GM23338 (cell line): ENCODE results near the gene CORO1C. TPM values are rescaled to one million over a fixed set of nuclear protein-coding genes. Genes with fewer than 3 reads are reported as not detected.

ENCODE experiments used
- ATAC-seq: fragments of 200-7000 bp; cut with Tn5 transposase; 3 replicates; pipeline ENCODE4 v1.9.1; 2020
- DNase-seq: peaks from one replicate; pipeline ENCODE4 v3.0.0-alpha.2; 2015; ENCODE audit warnings: low spot score
- H2AFZ ChIP-seq: fragments of 200-600 bp; sonication (generic); 2 replicates; pipeline ENCODE4 v1.8.0; 2016; ENCODE audit warnings: antibody characterized with exemption, mild to moderate bottlenecking, moderate library complexity
- H3F3A ChIP-seq: fragments of 200-600 bp; sonication (generic); replicated peaks from 2 replicates; pipeline ENCODE4 v1.8.0; 2017; ENCODE audit warnings: antibody characterized with exemption, mixed run types, low read depth
- H3K27ac ChIP-seq: fragments of 200-600 bp; sonication (generic); 2 replicates; pipeline ENCODE4 v1.6.1; 2016; ENCODE audit warnings: low read depth
- H3K27me3 ChIP-seq: fragments of 200-600 bp; sonication (generic); 2 replicates; pipeline ENCODE4 v1.8.0; 2016; ENCODE audit warnings: mild to moderate bottlenecking, mixed run types, moderate library complexity; ENCODE audit not compliant: insufficient read depth
- H3K36me3 ChIP-seq: fragments of 200-600 bp; sonication (generic); 2 replicates; pipeline ENCODE4 v1.8.0; 2016; ENCODE audit warnings: mild to moderate bottlenecking; ENCODE audit not compliant: insufficient read depth
- H3K4me1 ChIP-seq: fragments of 200-600 bp; sonication (generic); 2 replicates; pipeline ENCODE4 v1.8.0; 2016; ENCODE audit warnings: mild to moderate bottlenecking, moderate library complexity; ENCODE audit not compliant: insufficient read depth
- H3K4me2 ChIP-seq: fragments of 200-600 bp; sonication (generic); 2 replicates; pipeline ENCODE4 v1.7.1; 2017; ENCODE audit warnings: mixed run types
- H3K4me3 ChIP-seq: fragments of 200-600 bp; sonication (generic); 2 replicates; pipeline ENCODE4 v1.6.1; 2016; ENCODE audit warnings: mixed run types
- H3K79me2 ChIP-seq: fragments of 200-600 bp; sonication (generic); replicated peaks from 2 replicates; pipeline ENCODE4 v1.8.0; 2017; ENCODE audit warnings: mild to moderate bottlenecking; ENCODE audit not compliant: insufficient read depth
- H3K9me2 ChIP-seq: fragments of 200-600 bp; sonication (generic); 2 replicates; pipeline ENCODE4 v1.8.0; 2017; ENCODE audit not compliant: insufficient read depth
- H4K20me1 ChIP-seq: fragments of 200-600 bp; sonication (generic); replicated peaks from 2 replicates; pipeline ENCODE4 v1.8.0; 2017; ENCODE audit warnings: mild to moderate bottlenecking; ENCODE audit not compliant: insufficient read depth
- H3K27ac Mint-ChIP-seq: 2 replicates; pipeline ENCODE4 v1.8.0; 2020; ENCODE audit warnings: inconsistent platforms, mild to moderate bottlenecking, moderate library complexity, mixed read lengths
- H3K27me3 Mint-ChIP-seq: 3 replicates; pipeline ENCODE4 v1.8.0; 2022; ENCODE audit warnings: low read depth, mild to moderate bottlenecking, moderate library complexity, mixed read lengths, inconsistent platforms; ENCODE audit not compliant: insufficient read depth, poor library complexity
- H3K36me3 Mint-ChIP-seq: 3 replicates; pipeline ENCODE4 v1.8.0; 2021; ENCODE audit warnings: low read depth, mild to moderate bottlenecking, inconsistent platforms, moderate library complexity, mixed read lengths
- H3K4me1 Mint-ChIP-seq: 3 replicates; pipeline ENCODE4 v1.8.0; 2020; ENCODE audit warnings: mild to moderate bottlenecking, inconsistent platforms, mixed read lengths
- H3K4me3 Mint-ChIP-seq: 3 replicates; pipeline ENCODE4 v1.8.0; 2021; ENCODE audit warnings: moderate library complexity, mild to moderate bottlenecking, inconsistent platforms, mixed read lengths
- H3K9me3 Mint-ChIP-seq: 3 replicates; pipeline ENCODE4 v1.8.0; 2020; ENCODE audit warnings: moderate library complexity, mild to moderate bottlenecking, inconsistent platforms, mixed read lengths
- CREB1 ChIP-seq: fragments of 250-450 bp; sonication (Bioruptor Pico); IDR thresholded peaks from 2 replicates; pipeline ENCODE4 v1.5.0; 2020; ENCODE audit warnings: low read depth, mild to moderate bottlenecking, moderate library complexity
- CTCF ChIP-seq, 2 experiments: fragments of 200-600 bp in 1 of 2; sonication (generic) in 1 of 2; conservative IDR thresholded peaks; 2 replicates each; pipeline versions ENCODE4 v1.5.1 to v1.6.1; 2016 to 2017; ENCODE audit warnings: antibody characterized with exemption in 2 of 2, low read depth in 2 of 2, mild to moderate bottlenecking in 2 of 2, moderate library complexity in 1 of 2
- ETS1 ChIP-seq: IDR thresholded peaks from 2 replicates; pipeline ENCODE4 v1.6.1; 2016; ENCODE audit warnings: antibody characterized with exemption
- EZH2 ChIP-seq: fragments of 200-600 bp; sonication (generic); IDR thresholded peaks from one replicate; pipeline ENCODE4 v1.8.0; 2017; ENCODE audit warnings: antibody characterized with exemption, mild to moderate bottlenecking, low read depth; ENCODE audit not compliant: unreplicated experiment
- EZH2phosphoT487 ChIP-seq: fragments of 200-600 bp; sonication (generic); IDR thresholded peaks from one replicate; pipeline ENCODE4 v1.8.1; 2018; ENCODE audit warnings: antibody characterized with exemption; ENCODE audit not compliant: unreplicated experiment
- JUNB ChIP-seq: IDR thresholded peaks from one replicate; pipeline ENCODE4 v1.6.1; 2016; ENCODE audit warnings: antibody characterized with exemption; ENCODE audit not compliant: unreplicated experiment
- NANOG ChIP-seq: IDR thresholded peaks from 2 replicates; pipeline ENCODE4 v1.6.1; 2016; ENCODE audit warnings: antibody characterized with exemption, borderline replicate concordance
- POLR2AphosphoS5 ChIP-seq: IDR thresholded peaks from 2 replicates; pipeline ENCODE4 v1.6.1; 2016; ENCODE audit warnings: antibody characterized with exemption, low read depth
- REST ChIP-seq: IDR thresholded peaks from one replicate; pipeline ENCODE4 v1.6.1; 2018; ENCODE audit warnings: antibody characterized with exemption; ENCODE audit not compliant: unreplicated experiment
- STAT1 ChIP-seq: IDR thresholded peaks from one replicate; pipeline ENCODE4 v1.6.1; 2016; ENCODE audit warnings: antibody characterized with exemption; ENCODE audit not compliant: unreplicated experiment
- ZNF114 ChIP-seq: fragments of 250-450 bp; sonication (Bioruptor Pico); IDR thresholded peaks from 2 replicates; pipeline ENCODE4 v1.5.0; 2020; ENCODE audit warnings: mild to moderate bottlenecking, moderate library complexity
- ZNF331 ChIP-seq: fragments of 250-450 bp; sonication (Bioruptor Pico); IDR thresholded peaks from 2 replicates; pipeline ENCODE4 v1.5.0; 2020; ENCODE audit warnings: low read depth, mild to moderate bottlenecking, moderate library complexity
- ZNF462 ChIP-seq: fragments of 250-450 bp; sonication (Bioruptor Pico); IDR thresholded peaks from 2 replicates; pipeline ENCODE4 v1.5.0; 2020; ENCODE audit warnings: mild to moderate bottlenecking, moderate library complexity
- polyA plus RNA-seq: library from polyadenylated mRNA; unstranded; fragments of >200 nt; fragmentation: Nextera tagmentation; extraction: Ambion mirVana; gene quantifications from 2 replicates; pipeline ENCODE4 v1.2.1, GENCODE V29; 2016
- total RNA-seq: library from RNA; depleted of rRNA; stranded (reverse); fragments of >200 nt; shearing (Covaris generic); gene quantifications from 2 replicates; pipeline ENCODE4 v1.2.3, GENCODE V29; 2014

The CORO1C gene
- total and polyA plus RNA-seq, 2 experiments from 2014 or later, result 59.2 to 89.5 TPM

- H3K4me1 ChIP-seq, result peaks cover 45% of the 10 kb centered on the region
- no peak for TF ChIP-seq NANOG
- no peak for TF ChIP-seq REST
- TF ChIP-seq CREB1 (CRISPR knock-in tag), result no peak
- TF ChIP-seq EZH2, result no peak
- TF ChIP-seq CTCF (conservative IDR thresholded peaks at IDR 0.05; ENCODE audit: low read depth in 2 of 2), result no peak
- TF ChIP-seq ZNF462 (CRISPR knock-in tag), result no peak
- TF ChIP-seq JUNB, result no peak
- no peak for TF ChIP-seq ZNF331
- no peak for TF ChIP-seq STAT1
- TF ChIP-seq EZH2phosphoT487, result no peak
- TF ChIP-seq POLR2AphosphoS5, result no peak
- no peak for TF ChIP-seq ETS1
- TF ChIP-seq ZNF114 (CRISPR knock-in tag), result no peak
- H3K36me3 ChIP-seq, result no peaks in the 10 kb centered on the region
- no peaks in the 10 kb centered on the region for H3K36me3 Mint-ChIP-seq
- peaks cover 95% of the 10 kb centered on the region for H3K79me2 ChIP-seq
- no peak overlapping the region for H3K4me3 Mint-ChIP-seq
- no peak overlapping the region for H3K4me2 ChIP-seq
- H3K27me3 ChIP-seq, result no peaks in the 10 kb centered on the region
- H3K27ac ChIP-seq, result peak overlapping the region; percentile 28; the same call in 1 of the 2 replicates
- ATAC-seq (no peak), DNase-seq (no peak)
- H3K27ac Mint-ChIP-seq, result no peak overlapping the region
- H3F3A ChIP-seq, result no peaks in the 10 kb centered on the region
- H3K4me3 ChIP-seq, result no peak overlapping the region
- H2AFZ ChIP-seq, result no peak overlapping the region
- H4K20me1 ChIP-seq, result no peaks in the 10 kb centered on the region
- H3K4me1 Mint-ChIP-seq, result peaks cover 47% of the 10 kb centered on the region
- peaks cover 2% of the 10 kb centered on the region for H3K27me3 Mint-ChIP-seq
- no peaks in the 10 kb centered on the region for H3K9me2 ChIP-seq
- no peaks in the 10 kb centered on the region for H3K9me3 Mint-ChIP-seq
Observed at GRCh38 chr12:108712925-108713203, 18.5 kb downstream of the CORO1C start.
